SK-N-MC (cell line): ENCODE results near the gene CRIP3.

Source experiments
- EZH2 ChIP-seq: fragments of 200-600 bp; sonication (generic); IDR thresholded peaks from one replicate; pipeline ENCODE4 v1.6.1; 2017; ENCODE audit warnings: antibody characterized with exemption
- POLR2AphosphoS5 ChIP-seq: IDR thresholded peaks from 2 replicates; pipeline ENCODE4 v1.6.1; 2012; ENCODE audit warnings: mild to moderate bottlenecking, low read depth, low read length, borderline replicate concordance

- no peak for TF ChIP-seq EZH2
- TF ChIP-seq POLR2AphosphoS5, result no peak
These were observed 13.2 kb downstream of the CRIP3 start for GRCh38 chr6:43295456-43295855.
